B cell (primary cell): ENCODE measurements around the gene GPER1. TPM values are rescaled to one million over a fixed set of nuclear protein-coding genes. Genes with fewer than 3 reads are reported as not detected.

Experiments used
- ATAC-seq: fragments of 200-7000 bp; cut with Tn5 transposase; one replicate; pipeline ENCODE4 v1.10.0; 2021; ENCODE audit warnings: low read depth, mild to moderate bottlenecking, moderate number of reproducible peaks, moderate library complexity
- CTCF ChIA-PET: fragments of 350-600 bp; sonication (Branson Sonifier 250); formaldehyde crosslinking; loops from one replicate; lab custom pipeline; 2021; ENCODE audit warnings: antibody characterized with exemption, inconsistent platforms; lab: Charles Lee
- POLR2A ChIA-PET: fragments of 350-600 bp; sonication (Branson Sonifier 250); formaldehyde crosslinking; loops from one replicate; lab custom pipeline; 2021; ENCODE audit warnings: antibody characterized with exemption; lab: Charles Lee
- DNase-seq: peaks from one replicate; pipeline ENCODE4 v3.0.0; 2013
- H2AFZ ChIP-seq: 2 replicates; pipeline ENCODE4 v1.6.1; 2012; ENCODE audit warnings: mild to moderate bottlenecking, low read depth, low read length; ENCODE audit not compliant: insufficient read depth, poor library complexity, severe bottlenecking
- H3K27ac ChIP-seq, 2 donors: 1 replicate in 1 of 2; 2 replicates in 1 of 2; pipeline ENCODE4 v1.5.1; 2012 to 2013; ENCODE audit warnings: low read length in 2 of 2, mild to moderate bottlenecking in 2 of 2, moderate library complexity in 1 of 2
- H3K27me3 ChIP-seq, 4 experiments: fragments of 200-600 bp in 1 of 4; sonication (generic) in 1 of 4; replicated peaks in 1 of 4; 1 replicate in 2 of 4; 2 replicates in 2 of 4; pipeline versions ENCODE4 v1.6.1 to v1.7.0; 2013 to 2016; ENCODE audit warnings: low read length in 3 of 4, mild to moderate bottlenecking in 2 of 4, mixed read lengths in 1 of 4, moderate library complexity in 1 of 4; ENCODE audit not compliant: insufficient read depth in 4 of 4, control insufficient read depth in 3 of 4; ENCODE audit errors: control extremely low read depth in 1 of 4
- H3K36me3 ChIP-seq, 2 experiments: replicated peaks in 1 of 2; 1 replicate in 1 of 2; 2 replicates in 1 of 2; pipeline versions ENCODE4 v1.6.1 to v1.7.1; 2013; ENCODE audit warnings: low read length in 1 of 2; ENCODE audit not compliant: insufficient read depth in 2 of 2, control insufficient read depth in 1 of 2; ENCODE audit errors: control extremely low read depth in 1 of 2, extremely low read depth in 1 of 2
- H3K4me1 ChIP-seq, 2 donors: fragments of 200-600 bp in 1 of 2; sonication (generic) in 1 of 2; 1 replicate in 1 of 2; 2 replicates in 1 of 2; pipeline versions ENCODE4 v1.5.1 to v1.6.1; 2013 to 2017; ENCODE audit warnings: low read length in 2 of 2; ENCODE audit not compliant: control insufficient read depth in 2 of 2, insufficient read depth in 2 of 2
- H3K4me2 ChIP-seq: replicated peaks from 2 replicates; pipeline ENCODE3; 2012; ENCODE audit warnings: mild to moderate bottlenecking, low read depth, low read length; ENCODE audit not compliant: poor library complexity, severe bottlenecking
- H3K4me3 ChIP-seq, 5 experiments: fragments of 200-600 bp in 1 of 5; sonication (generic) in 1 of 5; 1 replicate in 3 of 5; 2 replicates in 2 of 5; pipeline versions ENCODE4 v1.5.1 to v1.7.0; 2011 to 2016; ENCODE audit warnings: low read length in 4 of 5, mild to moderate bottlenecking in 4 of 5, low read depth in 2 of 5, control low read depth in 1 of 5, moderate library complexity in 1 of 5; ENCODE audit not compliant: insufficient read depth in 1 of 5; ENCODE audit errors: control extremely low read depth in 1 of 5, extremely low read depth in 1 of 5
- H3K79me2 ChIP-seq: fragments of 200-600 bp; sonication (generic); one replicate; pipeline ENCODE4 v1.6.0; 2016; ENCODE audit warnings: low read length; ENCODE audit not compliant: control insufficient read depth, insufficient read depth
- H3K9ac ChIP-seq: fragments of 200-600 bp; sonication (generic); 2 replicates; pipeline ENCODE4 v1.6.1; 2017; ENCODE audit warnings: mild to moderate bottlenecking, low read length, moderate library complexity
- H3K9me3 ChIP-seq, 3 donors: one replicate each; pipeline versions ENCODE4 v1.6.1 to v1.7.1; 2013; ENCODE audit warnings: low read length in 2 of 3; ENCODE audit not compliant: control insufficient read depth in 2 of 3, insufficient read depth in 1 of 3; ENCODE audit errors: control extremely low read depth in 1 of 3
- H4K20me1 ChIP-seq: 2 replicates; pipeline ENCODE4 v1.6.0; 2012; ENCODE audit warnings: mild to moderate bottlenecking, low read length; ENCODE audit not compliant: insufficient read depth, control insufficient read depth, poor library complexity, severe bottlenecking
- H3K27ac Mint-ChIP-seq: one replicate; pipeline ENCODE4 v1.8.0; 2021; ENCODE audit warnings: mixed read lengths
- H3K27me3 Mint-ChIP-seq: one replicate; pipeline ENCODE4 v1.8.0; 2021; ENCODE audit warnings: mixed read lengths
- H3K4me1 Mint-ChIP-seq: one replicate; pipeline ENCODE4 v1.8.0; 2021; ENCODE audit warnings: mixed read lengths
- H3K4me3 Mint-ChIP-seq: one replicate; pipeline ENCODE4 v1.8.0; 2021; ENCODE audit warnings: mixed read lengths
- H3K9me3 Mint-ChIP-seq: one replicate; pipeline ENCODE4 v1.8.0; 2022; ENCODE audit warnings: mixed read lengths; ENCODE audit not compliant: insufficient read depth
- EZH2 ChIP-seq: IDR thresholded peaks from 2 replicates; pipeline ENCODE4 v1.6.1; 2012; ENCODE audit warnings: borderline replicate concordance, low read depth, mild to moderate bottlenecking, moderate library complexity, low read length; ENCODE audit not compliant: insufficient read depth, poor library complexity, severe bottlenecking
- WGBS: methylation state at CpG from one replicate; pipeline ENCODE4 v1.1.5; 2013; ENCODE audit warnings: missing lambda C conversion rate; ENCODE audit not compliant: insufficient coverage; 5-methylcytosine and 5-hydroxymethylcytosine counted together
- intact Hi-C: fragments of 100-400 bp; cut with micrococcal nuclease; formaldehyde crosslinking; loops from one replicate; pipeline ENCODE4 v1.10.0; 2022
- polyA plus RNA-seq: library from polyadenylated mRNA; depleted of rRNA; stranded (reverse); fragments of >200 nt; gene quantifications from 2 replicates; pipeline ENCODE4 v1.2.3, GENCODE V29; 2012
- total RNA-seq, 2 donors: library from RNA; stranded (reverse); fragments of 120-200 nt in 1 of 2; gene quantifications; 1 replicate in 1 of 2; 2 replicates in 1 of 2; pipeline versions ENCODE4 v1.2.3 to v1.2.4, GENCODE V29; 2013 to 2022
- TF ChIP-seq, protein P1 (sequence below): fragments of 200-600 bp; IDR thresholded peaks from one replicate; pipeline ENCODE4 v1.8.0; 2022; ENCODE audit warnings: antibody characterized with exemption, mild to moderate bottlenecking

Gene GPER1
- total and polyA plus RNA-seq, 2 donors (not counting 1 experiment from before 2014, with no cell fraction given), result 3.2 to 21.3 TPM

- H3K4me3 ChIP-seq, result no peak overlapping the region
- H3K27me3 Mint-ChIP-seq, result peaks cover 18% of the 10 kb centered on the region
- no peak overlapping the region for H3K9ac ChIP-seq
- H3K27ac ChIP-seq, result no peak overlapping the region
- peaks cover 31% of the 10 kb centered on the region for H4K20me1 ChIP-seq
- no peak overlapping the region for H3K4me3 Mint-ChIP-seq
- no peak overlapping the region for H3K4me2 ChIP-seq
- no peaks in the 10 kb centered on the region for H3K9me3 Mint-ChIP-seq
- H3K36me3 ChIP-seq, result no peaks in the 10 kb centered on the region
- CTCF ChIA-PET, result interaction anchor here (0.8 to 16.5 kb wide), 4 partner anchors 9 to 58 kb away, joined by 3 to 496 read pairs (median 6); partner anchors contain the start of gene GPR146
- DNase-seq, result no peak
- peaks cover 0 to 11% (median 0%) of the 10 kb centered on the region in 3 donors for H3K9me3 ChIP-seq
- H3K4me1 Mint-ChIP-seq, result peaks cover 29% of the 10 kb centered on the region
- TF ChIP-seq, protein P1, sequence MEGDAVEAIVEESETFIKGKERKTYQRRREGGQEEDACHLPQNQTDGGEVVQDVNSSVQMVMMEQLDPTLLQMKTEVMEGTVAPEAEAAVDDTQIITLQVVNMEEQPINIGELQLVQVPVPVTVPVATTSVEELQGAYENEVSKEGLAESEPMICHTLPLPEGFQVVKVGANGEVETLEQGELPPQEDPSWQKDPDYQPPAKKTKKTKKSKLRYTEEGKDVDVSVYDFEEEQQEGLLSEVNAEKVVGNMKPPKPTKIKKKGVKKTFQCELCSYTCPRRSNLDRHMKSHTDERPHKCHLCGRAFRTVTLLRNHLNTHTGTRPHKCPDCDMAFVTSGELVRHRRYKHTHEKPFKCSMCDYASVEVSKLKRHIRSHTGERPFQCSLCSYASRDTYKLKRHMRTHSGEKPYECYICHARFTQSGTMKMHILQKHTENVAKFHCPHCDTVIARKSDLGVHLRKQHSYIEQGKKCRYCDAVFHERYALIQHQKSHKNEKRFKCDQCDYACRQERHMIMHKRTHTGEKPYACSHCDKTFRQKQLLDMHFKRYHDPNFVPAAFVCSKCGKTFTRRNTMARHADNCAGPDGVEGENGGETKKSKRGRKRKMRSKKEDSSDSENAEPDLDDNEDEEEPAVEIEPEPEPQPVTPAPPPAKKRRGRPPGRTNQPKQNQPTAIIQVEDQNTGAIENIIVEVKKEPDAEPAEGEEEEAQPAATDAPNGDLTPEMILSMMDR, result no peak
- no peak for TF ChIP-seq EZH2
- no peak overlapping the region for H2AFZ ChIP-seq
- peaks cover 5% of the 10 kb centered on the region for H3K79me2 ChIP-seq
- no peak for ATAC-seq
- H3K4me1 ChIP-seq, result peaks cover 21 to 30% of the 10 kb centered on the region in 2 donors
- H3K27me3 ChIP-seq, result peaks cover 0 to 49% (median 12%) of the 10 kb centered on the region in 4 experiments
- POLR2A ChIA-PET, result no interaction called here
- intact Hi-C loops, result no loop called here
- 92% methylated on average over 12 of the region's 17 CpGs for WGBS
- no peak overlapping the region for H3K27ac Mint-ChIP-seq
Measured at GRCh38 chr7:1053816-1054370, 34.0 kb upstream of the GPER1 start.

GRCh38 chr7:1054438-1054837 lies 33.5 kb upstream of the GPER1 start:
- POLR2A ChIA-PET, result interaction anchor here (1.4 kb wide), 1 partner anchor 31 kb away, joined by 4 read pairs; no protein-coding TSS in a partner anchor

More at GRCh38 chr7:1054438-1054837, 33.5 kb upstream of the GPER1 start:
- CTCF ChIA-PET, result interaction anchor here (0.8 to 16.5 kb wide), 4 partner anchors 10 to 59 kb away, joined by 3 to 496 read pairs (median 6); partner anchors contain the start of gene GPR146
- Histone ChIP-seq H3K27me3 (peaks cover 0 to 51% (median 12%) of the 10 kb centered on the region in 4 experiments), H3K4me2 (peak overlapping the region; percentile 57), H2AFZ (no peak overlapping the region), H3K36me3 (no peaks in the 10 kb centered on the region), H3K27ac (no peak overlapping the region), H3K79me2 (peaks cover 5% of the 10 kb centered on the region), H3K9ac (no peak overlapping the region), H3K4me1 (peaks cover 21 to 26% of the 10 kb centered on the region in 2 donors), H4K20me1 (peaks cover 30% of the 10 kb centered on the region), H3K9me3 (peaks cover 0 to 14% (median 0%) of the 10 kb centered on the region in 3 donors), H3K4me3 (no peak overlapping the region)
- Mint-ChIP-seq H3K27me3 (peaks cover 20% of the 10 kb centered on the region), H3K4me1 (peaks cover 26% of the 10 kb centered on the region), H3K9me3 (no peaks in the 10 kb centered on the region), H3K4me3 (peak overlapping the region; percentile 26), H3K27ac (no peak overlapping the region)
- DNase-seq (no peak), ATAC-seq (no peak)
- TF ChIP-seq, protein P1, result no peak
- no peak for TF ChIP-seq EZH2
- 78% methylated on average over 25 of the region's 25 CpGs for WGBS
- intact Hi-C loops, result no loop called here
